ENCODE results near the gene ZFP3. TPM values are rescaled to one million over a fixed set of nuclear protein-coding genes. Genes with fewer than 3 reads are reported as not detected.

ZFP3 gene
- total RNA-seq, 2 experiments from 2014 or later: 0.34 to 0.98 TPM

DNA sequence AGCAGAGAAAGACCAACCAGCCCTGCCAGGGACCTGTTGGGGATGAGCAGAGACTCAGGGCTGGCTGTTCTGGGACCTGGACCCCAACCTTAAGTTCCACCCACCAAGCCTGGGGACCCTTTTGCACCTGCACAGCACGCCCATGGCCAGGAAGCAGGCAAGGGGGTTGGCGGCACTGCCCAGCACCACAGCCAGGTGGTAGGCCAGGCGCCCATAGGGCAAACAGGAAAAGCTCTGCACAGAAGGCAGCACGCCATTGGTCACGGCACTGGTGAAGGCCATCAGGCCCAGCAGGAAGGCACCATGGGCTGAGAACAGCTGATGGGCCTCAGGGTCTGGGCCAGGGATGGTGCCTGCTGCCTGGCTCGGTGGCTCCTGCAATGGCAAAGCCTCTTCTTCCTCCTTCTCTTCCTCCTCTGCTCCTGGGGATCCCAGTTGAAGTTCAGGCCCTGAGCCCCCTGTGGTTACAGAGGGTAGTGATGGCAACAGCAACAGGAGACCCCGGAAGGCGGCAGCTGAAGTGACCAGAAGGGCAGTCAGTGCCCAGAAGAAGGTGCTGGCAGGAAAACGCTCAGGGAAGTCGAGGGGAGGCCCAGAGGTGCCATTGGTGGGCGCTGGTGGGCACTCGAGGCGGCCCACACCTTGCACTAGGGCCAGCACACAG, 44.8 kb upstream of the ZFP3 start:
- CTCF ChIA-PET (ENCODE audit: unreplicated experiment): no interaction called here
- no peak overlapping the region for H3K4me3 ChIP-seq (ENCODE audit: low read depth, low read length, poor library complexity, severe bottlenecking)
- intact Hi-C loops (cut with micrococcal nuclease; ENCODE audit: unreplicated experiment): loop anchor here (5.0 kb wide), 1 partner anchor 46 kb away; the partner anchor contains the start of gene CAMTA2
- H4K20me1 ChIP-seq (ENCODE audit: insufficient read depth, low read length): no peaks in the 10 kb centered on the region
- no peak overlapping the region for H3K4me2 ChIP-seq (ENCODE audit: low read length)
- H3K27ac ChIP-seq (ENCODE audit: low read depth, low read length, poor library complexity, severe bottlenecking): no peak overlapping the region
- no peaks in the 10 kb centered on the region for H3K36me3 ChIP-seq (ENCODE audit: insufficient read depth, low read length)
- no peaks in the 10 kb centered on the region for H3K9me2 ChIP-seq (ENCODE audit: insufficient read depth, low read length)
- POLR2A ChIA-PET: no interaction called here
- H3K9me3 ChIP-seq (ENCODE audit: low read length): no peaks in the 10 kb centered on the region
- peaks cover 38% of the 10 kb centered on the region for H3K4me1 ChIP-seq (ENCODE audit: insufficient read depth, low read length, poor library complexity, severe bottlenecking)
- H3K79me2 ChIP-seq (ENCODE audit: insufficient read depth, low read depth, low read length): no peaks in the 10 kb centered on the region
- TF ChIP-seq, protein P1, sequence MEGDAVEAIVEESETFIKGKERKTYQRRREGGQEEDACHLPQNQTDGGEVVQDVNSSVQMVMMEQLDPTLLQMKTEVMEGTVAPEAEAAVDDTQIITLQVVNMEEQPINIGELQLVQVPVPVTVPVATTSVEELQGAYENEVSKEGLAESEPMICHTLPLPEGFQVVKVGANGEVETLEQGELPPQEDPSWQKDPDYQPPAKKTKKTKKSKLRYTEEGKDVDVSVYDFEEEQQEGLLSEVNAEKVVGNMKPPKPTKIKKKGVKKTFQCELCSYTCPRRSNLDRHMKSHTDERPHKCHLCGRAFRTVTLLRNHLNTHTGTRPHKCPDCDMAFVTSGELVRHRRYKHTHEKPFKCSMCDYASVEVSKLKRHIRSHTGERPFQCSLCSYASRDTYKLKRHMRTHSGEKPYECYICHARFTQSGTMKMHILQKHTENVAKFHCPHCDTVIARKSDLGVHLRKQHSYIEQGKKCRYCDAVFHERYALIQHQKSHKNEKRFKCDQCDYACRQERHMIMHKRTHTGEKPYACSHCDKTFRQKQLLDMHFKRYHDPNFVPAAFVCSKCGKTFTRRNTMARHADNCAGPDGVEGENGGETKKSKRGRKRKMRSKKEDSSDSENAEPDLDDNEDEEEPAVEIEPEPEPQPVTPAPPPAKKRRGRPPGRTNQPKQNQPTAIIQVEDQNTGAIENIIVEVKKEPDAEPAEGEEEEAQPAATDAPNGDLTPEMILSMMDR (conservative IDR thresholded peaks at IDR 0.05; ENCODE audit: low read length): peak; percentile 37
- TF ChIP-seq EZH2phosphoT487 (IDR thresholded peaks at IDR 0.05; ENCODE audit: borderline replicate concordance, low read depth, low read length): no peak
- no TSS peak for BruUV-seq (replicated peaks)
- no peak for DNase-seq (ENCODE audit: low spot score)
- H2AFZ ChIP-seq (ENCODE audit: low read length): no peak overlapping the region

DNA sequence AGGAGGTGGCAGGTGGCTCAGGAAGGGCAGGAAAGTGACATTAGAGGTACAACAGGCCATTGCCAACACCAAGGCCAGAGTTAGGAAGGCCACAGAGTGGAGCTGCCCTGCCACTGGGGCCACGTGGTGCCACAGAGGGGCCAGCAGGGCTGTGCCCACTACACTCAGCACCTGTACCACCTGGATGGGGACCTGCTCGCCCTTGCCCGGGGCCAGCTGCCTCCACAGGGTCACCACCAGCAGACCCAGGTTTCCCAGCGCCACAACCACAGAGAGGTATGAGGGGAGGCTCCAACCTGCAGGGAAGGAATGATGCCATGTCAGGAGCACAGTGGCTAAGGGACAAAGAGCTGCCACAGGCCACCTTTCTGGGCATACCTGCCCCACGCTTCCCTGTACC, 44.2 kb upstream of the ZFP3 start:
- intact Hi-C loops (cut with micrococcal nuclease; ENCODE audit: unreplicated experiment): loop anchor here (5.0 kb wide), 1 partner anchor 47 kb away; the partner anchor contains the start of gene CAMTA2
- DNase-seq (ENCODE audit: low spot score): no peak
- Histone ChIP-seq H3K9me3 (ENCODE audit: low read length) (no peaks in the 10 kb centered on the region), H3K4me3 (ENCODE audit: low read depth, low read length, poor library complexity, severe bottlenecking) (no peak overlapping the region), H3K27ac (ENCODE audit: low read depth, low read length, poor library complexity, severe bottlenecking) (no peak overlapping the region), H3K4me2 (ENCODE audit: low read length) (no peak overlapping the region), H3K4me1 (ENCODE audit: insufficient read depth, low read length, poor library complexity, severe bottlenecking) (peaks cover 38% of the 10 kb centered on the region), H3K9me2 (ENCODE audit: insufficient read depth, low read length) (no peaks in the 10 kb centered on the region), H4K20me1 (ENCODE audit: insufficient read depth, low read length) (no peaks in the 10 kb centered on the region), H3K36me3 (ENCODE audit: insufficient read depth, low read length) (no peaks in the 10 kb centered on the region), H2AFZ (ENCODE audit: low read length) (no peak overlapping the region), H3K79me2 (ENCODE audit: insufficient read depth, low read depth, low read length) (no peaks in the 10 kb centered on the region)
- ChIA-PET POLR2A (interaction anchor here (0.6 kb wide), 2 partner anchors 17 to 179 kb away, joined by 3 read pairs; no protein-coding TSS in a partner anchor), CTCF (ENCODE audit: unreplicated experiment) (interaction anchor here (0.6 kb wide), 1 partner anchor 28 kb away, joined by 3 read pairs; no protein-coding TSS in a partner anchor)
- no TSS peak for BruUV-seq (replicated peaks)
- TF ChIP-seq, protein P1 (conservative IDR thresholded peaks at IDR 0.05; ENCODE audit: low read length): no peak

DNA sequence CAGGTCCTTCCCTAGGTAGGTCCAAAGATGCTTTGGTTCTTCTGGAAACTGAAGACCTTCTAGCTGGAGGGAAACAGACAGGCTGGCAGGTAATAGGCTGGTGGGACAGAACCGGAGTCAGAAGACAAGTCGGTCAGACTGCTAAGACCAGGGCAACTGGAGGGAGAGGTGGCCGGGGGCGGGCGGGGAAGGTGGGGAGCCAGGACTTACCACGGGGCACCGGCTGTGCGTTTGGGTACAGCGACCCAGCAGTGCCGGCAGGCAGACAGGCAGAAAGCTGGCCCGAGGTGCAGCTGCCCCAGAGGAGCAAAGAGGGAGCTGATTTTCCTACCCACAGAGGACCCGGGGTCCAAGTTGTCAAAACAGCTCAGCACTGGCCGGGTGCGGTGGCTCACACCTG, 43.6 kb upstream of the ZFP3 start:
- POLR2A ChIA-PET: interaction anchor here (0.6 to 0.8 kb wide), 3 partner anchors 11 to 178 kb away, joined by 3 read pairs; no protein-coding TSS in a partner anchor
- intact Hi-C loops (cut with micrococcal nuclease; ENCODE audit: unreplicated experiment): loop anchor here (5.0 kb wide), 1 partner anchor 47 kb away; the partner anchor contains the start of gene CAMTA2

More for the DNA sequence above, 43.6 kb upstream of the ZFP3 start:
- CTCF ChIA-PET (ENCODE audit: unreplicated experiment): interaction anchor here (0.6 kb wide), 1 partner anchor 27 kb away, joined by 3 read pairs; no protein-coding TSS in a partner anchor
- TF ChIP-seq, protein P1 (conservative IDR thresholded peaks at IDR 0.05; ENCODE audit: low read length): no peak
- no peak for TF ChIP-seq EZH2phosphoT487 (IDR thresholded peaks at IDR 0.05; ENCODE audit: borderline replicate concordance, low read depth, low read length)
- H3K4me3 ChIP-seq (ENCODE audit: low read depth, low read length, poor library complexity, severe bottlenecking): no peak overlapping the region
- no peak overlapping the region for H3K27ac ChIP-seq (ENCODE audit: low read depth, low read length, poor library complexity, severe bottlenecking)
- no peaks in the 10 kb centered on the region for H3K9me2 ChIP-seq (ENCODE audit: insufficient read depth, low read length)
- no peaks in the 10 kb centered on the region for H3K9me3 ChIP-seq (ENCODE audit: low read length)
- no TSS peak for BruUV-seq (replicated peaks)
- H3K36me3 ChIP-seq (ENCODE audit: insufficient read depth, low read length): no peaks in the 10 kb centered on the region
- DNase-seq (ENCODE audit: low spot score): no peak
- H2AFZ ChIP-seq (ENCODE audit: low read length): no peak overlapping the region
- peak overlapping the region; percentile 59; the same call in 1 of the 2 replicates for H3K4me2 ChIP-seq (ENCODE audit: low read length)
- H3K4me1 ChIP-seq (ENCODE audit: insufficient read depth, low read length, poor library complexity, severe bottlenecking): peaks cover 38% of the 10 kb centered on the region
- no peaks in the 10 kb centered on the region for H3K79me2 ChIP-seq (ENCODE audit: insufficient read depth, low read depth, low read length)
- no peaks in the 10 kb centered on the region for H4K20me1 ChIP-seq (ENCODE audit: insufficient read depth, low read length)

Measured in OCI-LY7 (cell line).